Measurements from ENCODE around the gene TAX1BP1. TPM values are rescaled to one million over a fixed set of nuclear protein-coding genes. Genes with fewer than 3 reads are reported as not detected.
A peak's percentile ranks its signal among the peaks of the same experiment; 100 is the strongest.

The TAX1BP1 gene
- total and polyA plus RNA-seq, 8 donors: 28.3 to 64.6 (median 46.4) TPM

GRCh38 chr7:27751888-27752660 is 12.1 kb downstream of the TAX1BP1 start:
- Histone ChIP-seq H3K36me3 (peaks cover 0 to 26% (median 10%) of the 10 kb centered on the region in 3 donors), H3K4me3 (no peak overlapping the region), H3K9me3 (no peaks in the 10 kb centered on the region), H3K27ac (no peak overlapping the region), H3K27me3 (no peaks in the 10 kb centered on the region), H3K4me1 (peaks cover under 1 to 13% (median 9%) of the 10 kb centered on the region in 3 donors)
- FAIRE-seq (no peak), ATAC-seq (no peak), DNase-seq (no peak)
- intact Hi-C loops (cut with DNase I): no loop called here
- no peak for TF ChIP-seq CTCF (IDR thresholded peaks at IDR 0.05)
- WGBS, 2 donors: 93% methylated on average over 6 of the region's 6 CpGs

GRCh38 chr7:27753863-27754262 is 13.9 kb downstream of the TAX1BP1 start:
- WGBS, 2 donors: 66 to 86% methylated on average over 1 of the region's 1 CpG
- H3K4me3 ChIP-seq: no peak overlapping the region
- TF ChIP-seq CTCF (IDR thresholded peaks at IDR 0.05): no peak
- no peaks in the 10 kb centered on the region for H3K4me1 ChIP-seq
- H3K27me3 ChIP-seq: no peaks in the 10 kb centered on the region
- peaks cover 0 to 31% (median 10%) of the 10 kb centered on the region in 3 donors for H3K36me3 ChIP-seq
- no peaks in the 10 kb centered on the region for H3K9me3 ChIP-seq
- ATAC-seq (no peak), FAIRE-seq (no peak), DNase-seq (no peak)
- no peak overlapping the region for H3K27ac ChIP-seq
- intact Hi-C loops (cut with DNase I): no loop called here

- FAIRE-seq (no peak), DNase-seq (no peak), ATAC-seq (no peak)
- H3K36me3 ChIP-seq: peaks cover 0 to 9% (median 0%) of the 10 kb centered on the region in 3 donors
- intact Hi-C loops (cut with DNase I): no loop called here
- H3K4me1 ChIP-seq: peaks cover 0 to 4% (median 0%) of the 10 kb centered on the region in 3 donors
- H3K27me3 ChIP-seq: no peaks in the 10 kb centered on the region
- H3K9me3 ChIP-seq: no peaks in the 10 kb centered on the region
- H3K27ac ChIP-seq: no peak overlapping the region
- no peak for TF ChIP-seq CTCF (IDR thresholded peaks at IDR 0.05)
- no peak overlapping the region for H3K4me3 ChIP-seq
These were observed 16.3 kb downstream of the TAX1BP1 start for GRCh38 chr7:27756298-27756697.

- Histone ChIP-seq H3K36me3 (peaks cover 0 to 5% (median 0%) of the 10 kb centered on the region in 3 donors), H3K4me3 (no peak overlapping the region), H3K27me3 (no peaks in the 10 kb centered on the region), H3K27ac (no peak overlapping the region), H3K4me1 (peaks cover 0 to 15% (median 3%) of the 10 kb centered on the region in 3 donors), H3K9me3 (no peaks in the 10 kb centered on the region)
- DNase-seq (no peak), ATAC-seq (no peak), FAIRE-seq (no peak)
- no peak for TF ChIP-seq CTCF (IDR thresholded peaks at IDR 0.05)
- intact Hi-C loops (cut with DNase I): no loop called here
- WGBS, 2 donors: 93 to 100% methylated on average over 1 of the region's 1 CpG
These were observed 19.5 kb downstream of the TAX1BP1 start for GRCh38 chr7:27759491-27759890.

- H3K27me3 ChIP-seq: no peaks in the 10 kb centered on the region
- no peak overlapping the region for H3K4me3 ChIP-seq
- H3K4me1 ChIP-seq: peaks cover 0 to 16% (median 4%) of the 10 kb centered on the region in 3 donors
- ATAC-seq (no peak), FAIRE-seq (peak; percentile 39), DNase-seq (no peak)
- no peak overlapping the region for H3K27ac ChIP-seq
- WGBS, 2 donors: 91% methylated on average over 1 of the region's 1 CpG
- peaks cover 0 to 5% (median 0%) of the 10 kb centered on the region in 3 donors for H3K36me3 ChIP-seq
- H3K9me3 ChIP-seq: no peaks in the 10 kb centered on the region
- intact Hi-C loops (cut with DNase I): no loop called here
- no peak for TF ChIP-seq CTCF (IDR thresholded peaks at IDR 0.05)
These were observed 22.1 kb downstream of the TAX1BP1 start for GRCh38 chr7:27762062-27762461.
